GM19467 (cell line): Measurements from ENCODE around the gene CYB5A.

Experiments used
- ATAC-seq: cut with Tn5 transposase; IDR thresholded peaks from one replicate; pipeline ENCODE4 v1.9.1; 2021; ENCODE audit warnings: mild to moderate bottlenecking, moderate library complexity; ENCODE audit not compliant: unreplicated experiment

The CYB5A gene

DNA sequence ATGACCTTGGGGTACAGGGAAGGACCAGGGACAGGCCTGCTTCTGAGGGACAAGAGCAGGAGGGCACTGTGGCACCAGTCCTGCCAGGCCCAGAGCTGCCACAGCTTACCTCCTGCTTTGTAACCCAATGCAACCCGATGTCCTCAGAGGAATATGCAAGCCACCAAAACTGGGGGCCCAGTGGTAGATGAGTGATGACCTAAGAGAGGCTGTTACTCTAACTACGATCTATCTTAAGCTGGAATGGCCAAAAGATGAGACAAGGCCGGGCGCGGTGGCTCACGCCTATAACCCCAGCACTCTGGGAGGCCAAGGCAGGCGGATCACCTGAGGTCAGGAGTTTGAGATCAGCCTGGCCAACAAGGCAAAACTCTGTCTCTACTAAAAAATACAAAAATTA lies 12.8 kb downstream of the CYB5A start:
- ATAC-seq: no peak

- no peak for ATAC-seq
Measured at GRCh38 chr18:74278058-74278457, 13.7 kb downstream of the CYB5A start.

GRCh38 chr18:74277296-74277695 lies 14.5 kb downstream of the CYB5A start:
- no peak for ATAC-seq

DNA sequence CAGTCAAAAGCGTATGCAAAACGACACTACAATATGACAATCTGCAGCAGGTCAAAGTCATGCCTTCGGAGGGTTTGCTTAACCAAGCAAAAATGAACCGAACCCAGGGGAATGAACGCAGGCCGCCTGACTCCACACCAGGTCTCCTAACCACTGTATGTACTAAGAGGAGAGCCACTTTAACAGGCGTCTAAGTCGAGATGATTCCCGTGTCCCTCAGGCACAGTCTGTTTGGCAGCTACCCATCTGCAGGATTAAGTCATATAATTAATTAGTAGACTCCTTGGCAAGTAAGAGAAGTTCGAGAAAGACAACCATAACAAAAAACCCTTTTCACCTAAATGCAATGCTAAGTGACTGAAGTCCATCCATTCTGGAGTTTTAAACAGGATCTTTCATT lies 15.2 kb downstream of the CYB5A start:
- ATAC-seq: no peak

DNA sequence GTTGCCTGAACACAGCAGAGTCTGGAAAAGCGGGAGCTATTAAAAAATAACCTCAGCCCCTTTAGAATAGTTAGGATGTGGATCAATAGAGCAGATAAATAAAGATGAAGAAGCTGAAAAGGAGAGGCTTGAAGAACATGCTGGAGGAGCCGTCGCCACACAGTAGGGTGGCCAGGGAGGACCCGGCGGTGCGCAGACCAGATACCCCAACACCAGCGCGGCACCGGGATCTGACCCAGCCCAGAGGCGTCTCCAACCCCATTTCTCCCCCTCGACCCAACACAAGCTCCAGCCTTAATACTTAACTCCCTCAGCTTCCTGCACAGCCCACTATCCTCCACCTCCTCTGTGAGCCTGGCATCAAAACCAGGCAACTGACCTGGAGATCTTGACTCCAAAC lies 16.0 kb downstream of the CYB5A start:
- ATAC-seq: no peak

GRCh38 chr18:74274700-74275099 lies 17.1 kb downstream of the CYB5A start:
- ATAC-seq: no peak

- ATAC-seq: no peak
Measured at GRCh38 chr18:74273394-74273793, 18.4 kb downstream of the CYB5A start.

DNA sequence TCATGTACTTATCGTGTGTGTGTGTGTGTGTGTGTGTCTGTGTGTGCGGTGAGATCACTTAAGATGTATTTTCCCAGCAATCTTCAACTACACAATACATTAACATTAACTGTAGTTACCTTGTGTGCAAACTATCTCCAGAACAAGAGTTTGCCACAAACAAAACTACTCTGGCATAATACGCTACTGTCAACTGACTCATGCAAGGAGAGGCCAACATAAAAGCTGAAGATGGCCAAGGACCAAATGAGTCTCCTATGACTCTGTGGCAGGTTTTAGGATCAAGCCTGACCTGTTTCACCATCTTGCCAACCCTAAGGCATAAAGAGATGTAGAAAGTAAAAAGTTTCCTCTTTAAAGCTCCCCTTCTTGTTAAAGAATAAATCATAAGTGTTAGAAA lies 20.1 kb downstream of the CYB5A start:
- no peak for ATAC-seq

GRCh38 chr18:74268933-74269620 lies 22.7 kb downstream of the CYB5A start:
- no peak for ATAC-seq

DNA sequence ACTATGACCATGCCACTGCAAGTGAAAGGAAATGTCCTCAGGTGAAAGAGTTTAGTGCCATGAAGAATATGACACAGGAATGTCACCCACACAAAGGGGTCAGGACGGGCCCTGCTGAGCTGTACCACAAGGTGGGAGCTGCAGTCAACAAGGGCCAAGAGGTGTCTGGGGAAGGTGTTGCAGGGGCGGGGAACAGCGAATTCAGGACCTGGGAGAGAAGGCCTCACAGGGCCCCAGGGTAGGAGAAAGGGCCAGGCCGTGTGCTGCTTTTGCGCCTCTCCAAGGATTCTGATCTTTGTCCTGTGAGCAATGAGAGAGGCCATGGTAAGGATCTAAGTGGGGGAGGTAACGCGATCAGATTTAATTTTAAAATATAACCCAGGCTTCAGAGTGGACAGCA lies 23.6 kb downstream of the CYB5A start:
- no peak for ATAC-seq

DNA sequence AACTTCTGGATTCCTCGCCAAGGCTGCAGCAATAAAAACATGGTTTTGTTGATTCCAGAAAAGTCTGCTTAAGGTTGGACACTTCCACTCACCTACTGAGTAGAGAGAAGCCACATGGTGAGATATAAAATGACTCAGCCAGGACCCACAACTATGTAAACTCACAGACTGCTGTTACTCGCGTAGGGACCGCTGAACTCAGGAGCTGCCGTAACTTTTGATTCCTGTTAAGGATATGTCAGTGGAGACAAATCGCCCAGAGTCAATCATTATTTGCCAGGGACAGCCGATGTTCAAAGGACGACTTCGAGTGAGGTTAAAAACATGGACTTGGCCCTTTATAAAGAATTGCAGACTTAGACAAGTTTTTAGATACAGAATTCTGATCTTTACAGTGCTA lies 25.6 kb downstream of the CYB5A start:
- no peak for ATAC-seq

GRCh38 chr18:74265546-74266098 lies 26.1 kb downstream of the CYB5A start:
- no peak for ATAC-seq

- ATAC-seq: no peak
Measured at GRCh38 chr18:74264303-74265020, 27.3 kb downstream of the CYB5A start.

DNA sequence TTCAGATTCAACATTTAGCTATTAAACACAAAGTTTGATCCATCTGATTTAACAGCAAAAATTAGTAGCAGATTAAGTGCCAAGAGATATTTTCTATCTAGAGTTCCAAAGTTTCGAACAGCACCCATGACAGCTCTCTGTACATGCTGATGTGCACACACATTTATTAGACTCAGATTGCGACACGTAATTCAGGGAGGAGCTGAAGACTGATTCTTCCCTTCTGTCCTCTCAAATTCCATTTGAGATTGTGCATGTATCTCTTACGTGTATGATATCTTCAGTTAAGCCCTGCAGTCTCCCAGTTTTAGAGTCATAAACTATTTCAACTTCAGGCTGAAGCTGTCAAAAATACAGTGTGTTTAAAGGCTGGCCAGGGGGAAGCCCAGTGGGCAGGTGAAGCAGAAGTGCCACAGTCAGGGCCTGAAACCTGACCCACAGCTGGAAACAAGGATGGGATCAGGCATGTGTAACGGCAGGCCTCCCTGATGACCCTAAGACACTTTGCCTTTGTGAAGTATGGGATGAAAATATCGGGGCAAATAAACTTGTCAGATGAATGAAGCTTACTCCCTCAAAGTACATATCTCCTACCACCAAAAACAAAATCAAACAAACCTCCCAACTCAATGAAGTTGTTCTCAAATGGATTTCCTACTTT lies 30.6 kb downstream of the CYB5A start:
- no peak for ATAC-seq

DNA sequence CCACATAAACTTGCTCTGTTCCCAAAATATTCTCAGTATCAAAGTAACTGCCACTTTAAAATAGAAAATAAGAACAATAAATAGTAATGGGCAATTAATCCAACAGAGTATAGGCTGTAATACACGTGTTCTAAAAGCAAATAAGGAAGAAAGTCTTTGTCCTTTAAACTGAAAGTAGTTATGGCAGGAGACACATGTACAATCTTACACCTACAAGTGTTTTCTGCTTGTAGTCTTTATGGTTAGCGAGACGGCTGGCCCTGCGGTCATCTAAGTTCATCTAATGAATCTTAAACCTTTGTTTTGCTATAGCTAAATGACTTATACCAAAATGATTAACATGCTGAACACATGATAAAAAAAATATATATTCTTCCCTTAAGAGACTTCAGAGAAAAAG lies 32.4 kb downstream of the CYB5A start:
- ATAC-seq: no peak

DNA sequence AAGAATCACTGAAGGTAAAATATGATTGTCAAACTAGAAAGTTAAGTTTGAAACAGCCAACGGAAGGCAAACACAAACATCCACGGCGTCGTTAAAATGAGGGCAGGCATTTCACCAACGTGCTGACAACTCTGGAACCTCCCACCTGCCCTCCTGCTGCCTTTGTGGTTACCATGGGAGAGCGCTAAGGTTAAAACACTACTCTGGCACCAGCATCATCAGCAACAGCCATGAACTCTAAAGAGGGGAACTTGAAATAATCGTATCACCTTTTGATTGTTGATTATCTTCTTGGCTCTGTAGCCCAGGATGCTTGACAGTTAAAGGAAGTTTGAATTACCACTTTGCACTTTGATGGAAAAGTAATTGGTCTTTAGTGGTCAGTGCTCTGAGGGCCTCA lies 34.7 kb downstream of the CYB5A start:
- ATAC-seq: no peak

DNA sequence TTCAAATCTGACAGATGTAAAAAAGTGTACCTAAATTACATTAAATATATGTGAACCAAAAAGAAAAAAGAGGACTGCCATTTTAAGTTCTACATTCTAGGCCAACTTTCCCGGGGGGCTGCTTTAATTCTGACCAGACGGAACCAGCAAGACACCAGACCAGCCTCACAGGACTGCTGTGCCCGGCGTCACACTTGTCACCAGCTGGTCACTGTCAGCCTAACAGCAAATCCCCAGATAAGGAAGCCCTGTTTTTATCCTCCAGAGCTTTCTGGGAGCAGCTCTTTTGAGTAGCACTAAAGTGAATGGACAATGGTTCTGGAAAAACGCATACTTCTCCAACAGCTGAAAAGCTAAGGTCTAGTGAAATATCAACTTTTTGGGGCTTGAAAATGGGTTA lies 35.6 kb downstream of the CYB5A start:
- ATAC-seq: no peak

DNA sequence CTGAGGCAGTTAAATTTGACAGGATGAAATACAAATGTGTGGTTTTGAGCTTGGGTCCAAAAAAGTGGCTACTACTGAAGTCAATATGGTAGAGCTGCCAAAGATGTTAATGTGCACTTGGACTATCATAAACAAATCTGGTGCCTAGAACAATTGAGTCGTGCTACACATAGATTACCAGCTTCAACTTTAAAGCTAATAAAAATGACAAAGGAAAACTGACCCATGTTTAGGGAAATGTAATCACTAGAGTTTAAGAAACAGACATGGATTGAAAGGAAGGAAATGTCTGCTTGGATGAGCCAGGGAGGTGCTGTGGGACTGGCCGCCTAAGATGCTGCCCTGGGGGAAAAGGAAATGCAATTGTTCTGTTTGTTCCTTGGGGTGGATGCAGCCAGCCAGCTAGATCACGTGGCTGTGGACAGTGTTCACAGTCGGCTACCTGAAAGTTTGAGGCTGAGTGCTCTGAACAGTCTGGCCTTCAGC lies 36.6 kb downstream of the CYB5A start:
- ATAC-seq: no peak

GRCh38 chr18:74252039-74252395 lies 39.7 kb downstream of the CYB5A start:
- ATAC-seq: no peak

GRCh38 chr18:74251297-74252038 lies 40.3 kb downstream of the CYB5A start:
- ATAC-seq: no peak

DNA sequence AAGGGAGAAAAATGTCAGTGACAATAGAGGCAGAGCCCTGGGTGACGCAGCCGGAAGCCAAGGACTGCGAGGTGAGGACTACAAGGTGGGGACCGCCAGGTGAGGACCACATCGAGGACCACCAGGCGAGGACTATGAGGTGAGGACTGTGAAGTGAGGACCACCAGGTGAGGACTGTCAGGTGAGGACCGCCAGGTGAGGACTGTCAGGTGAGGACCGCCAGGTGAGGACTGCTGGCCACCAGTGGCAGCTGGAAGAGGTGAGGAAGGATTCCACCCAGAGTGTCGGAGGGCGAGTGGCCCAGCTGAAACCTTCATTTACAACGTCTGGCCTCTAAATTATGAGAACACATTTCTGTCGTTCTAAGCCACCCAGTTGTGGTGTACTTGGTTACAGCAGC lies 41.6 kb downstream of the CYB5A start:
- no peak for ATAC-seq
